Liver (tissue), 9 donors: Measurements from ENCODE around the gene OTUB1. TPM values are rescaled to one million over a fixed set of nuclear protein-coding genes. Genes with fewer than 3 reads are reported as not detected.

Source experiments
- DNase-seq: peaks from one replicate; pipeline ENCODE4 v3.0.0-alpha.2; 2017; ENCODE audit warnings: low spot score
- H3K27ac ChIP-seq, 2 donors: one replicate each; pipeline ENCODE4 v1.7.0; 2013; ENCODE audit warnings: inconsistent platforms in 2 of 2, low read length in 2 of 2, control low read depth in 1 of 2, low read depth in 1 of 2, mild to moderate bottlenecking in 1 of 2
- H3K27me3 ChIP-seq, 4 donors: one replicate each; pipeline versions ENCODE4 v1.6.1 to v1.7.0; 2013; ENCODE audit warnings: low read length in 3 of 4, inconsistent platforms in 1 of 4, mild to moderate bottlenecking in 1 of 4, moderate library complexity in 1 of 4; ENCODE audit not compliant: control insufficient read depth in 4 of 4, insufficient read depth in 4 of 4
- H3K36me3 ChIP-seq, 4 donors: one replicate each; pipeline versions ENCODE4 v1.6.1 to v1.7.0; 2013; ENCODE audit warnings: low read length in 3 of 4, mild to moderate bottlenecking in 3 of 4, low read depth in 1 of 4, moderate library complexity in 1 of 4; ENCODE audit not compliant: control insufficient read depth in 4 of 4, insufficient read depth in 3 of 4
- H3K4me1 ChIP-seq, 4 donors: one replicate each; pipeline versions ENCODE4 v1.6.1 to v1.7.0; 2013; ENCODE audit warnings: low read length in 3 of 4, mild to moderate bottlenecking in 3 of 4, moderate library complexity in 1 of 4; ENCODE audit not compliant: control insufficient read depth in 4 of 4, insufficient read depth in 4 of 4
- H3K4me3 ChIP-seq, 3 donors: one replicate each; pipeline versions ENCODE4 v1.6.1 to v1.7.0; 2013; ENCODE audit warnings: low read length in 3 of 3, control low read depth in 1 of 3, low read depth in 1 of 3, mild to moderate bottlenecking in 1 of 3
- H3K9ac ChIP-seq, 2 donors: one replicate each; pipeline ENCODE4 v1.7.0; 2013; ENCODE audit warnings: low read length in 2 of 2, mild to moderate bottlenecking in 2 of 2, moderate library complexity in 2 of 2, control low read depth in 1 of 2, low read depth in 1 of 2
- H3K9me3 ChIP-seq, 4 donors: one replicate each; pipeline versions ENCODE4 v1.6.1 to v1.7.0; 2013; ENCODE audit warnings: low read length in 3 of 4; ENCODE audit not compliant: control insufficient read depth in 4 of 4
- CTCF ChIP-seq: fragments of 150-350 bp; IDR thresholded peaks from 2 replicates; pipeline ENCODE4 v1.5.1; 2017; ENCODE audit warnings: improper control_type of control experiment, low read depth, low read length; ENCODE audit not compliant: missing input control
- EGR1 ChIP-seq, 2 donors: IDR thresholded peaks; 2 replicates each; pipeline ENCODE4 v1.6.1; 2016 to 2018; ENCODE audit warnings: antibody characterized with exemption in 2 of 2, low read depth in 2 of 2
- FOXA2 ChIP-seq: IDR thresholded peaks from 2 replicates; pipeline ENCODE4 v1.6.1; 2016; ENCODE audit warnings: antibody characterized with exemption
- HNF4A ChIP-seq, 2 donors: conservative IDR thresholded peaks; 2 replicates each; pipeline ENCODE4 v1.6.1; 2016; ENCODE audit warnings: antibody characterized with exemption in 2 of 2, mild to moderate bottlenecking in 2 of 2
- HNF4G ChIP-seq: IDR thresholded peaks from 2 replicates; pipeline ENCODE4 v1.6.1; 2016; ENCODE audit warnings: antibody characterized with exemption
- JUND ChIP-seq, 2 donors: IDR thresholded peaks; 2 replicates each; pipeline ENCODE4 v1.6.1; 2016; ENCODE audit warnings: antibody characterized with exemption in 2 of 2
- NR2F2 ChIP-seq: IDR thresholded peaks from 2 replicates; pipeline ENCODE4 v1.6.1; 2016; ENCODE audit warnings: antibody characterized with exemption
- RAD21 ChIP-seq, 2 donors: IDR thresholded peaks; 2 replicates each; pipeline ENCODE4 v1.6.1; 2016; ENCODE audit warnings: antibody characterized with exemption in 2 of 2, mild to moderate bottlenecking in 2 of 2
- REST ChIP-seq: IDR thresholded peaks from 2 replicates; pipeline ENCODE4 v1.6.1; 2016; ENCODE audit warnings: antibody characterized with exemption, mild to moderate bottlenecking
- SP1 ChIP-seq: IDR thresholded peaks from 2 replicates; pipeline ENCODE4 v1.6.1; 2018; ENCODE audit warnings: antibody characterized with exemption, mild to moderate bottlenecking
- TAF1 ChIP-seq: conservative IDR thresholded peaks from 2 replicates; pipeline ENCODE4 v1.6.1; 2016; ENCODE audit warnings: antibody characterized with exemption, mild to moderate bottlenecking
- YY1 ChIP-seq: IDR thresholded peaks from 2 replicates; pipeline ENCODE4 v1.6.1; 2016; ENCODE audit warnings: antibody characterized with exemption, mild to moderate bottlenecking
- ZBTB33 ChIP-seq: IDR thresholded peaks from 2 replicates; pipeline ENCODE4 v1.6.1; 2016; ENCODE audit warnings: antibody characterized with exemption
- WGBS: extraction: QIAGEN DNeasy Blood & Tissue Kit; methylation state at CpG from one replicate; pipeline ENCODE4 v1.1.7; 2013; 5-methylcytosine and 5-hydroxymethylcytosine counted together
- polyA plus RNA-seq, 2 donors: library from polyadenylated mRNA; stranded (reverse) in 1 of 2; unstranded in 1 of 2; fragments of 200-250 nt in 1 of 2; fragments of >200 nt in 1 of 2; fragmentation: Nextera tagmentation in 1 of 2; extraction: Ambion mirVana in 1 of 2; gene quantifications; one replicate each; pipeline versions ENCODE4 v1.2.1 to v1.2.3, GENCODE V29; 2013 to 2015
- total RNA-seq, 2 donors: library from RNA; depleted of rRNA; stranded (reverse); fragments of >200 nt; gene quantifications; one replicate each; pipeline ENCODE4 v1.2.3, GENCODE V29; 2014
- TF ChIP-seq, protein P1 (sequence below): IDR thresholded peaks from 2 replicates; pipeline ENCODE4 v1.6.1; 2016; ENCODE audit warnings: antibody characterized with exemption
- TF ChIP-seq, protein P2 (sequence below): IDR thresholded peaks from 2 replicates; pipeline ENCODE4 v1.6.1; 2016; ENCODE audit warnings: antibody characterized with exemption
- donor health status: healthy.
- donor health status: healthy.
- donor health status: healthy.
- donor health status: healthy.
- donor health status: healthy.

The OTUB1 gene
- total and polyA plus RNA-seq, 4 donors: 18.8 to 44.6 (median 28.5) TPM

- no peak overlapping the region for H3K27ac ChIP-seq
- DNase-seq: no peak
- 89% methylated on average over 10 of the region's 10 CpGs for WGBS
- no peaks in the 10 kb centered on the region for H3K9me3 ChIP-seq
- H3K4me1 ChIP-seq: peaks cover 10 to 13% (median 11%) of the 10 kb centered on the region in 4 donors
- no peak overlapping the region for H3K9ac ChIP-seq
- no peak overlapping the region for H3K4me3 ChIP-seq
- no peaks in the 10 kb centered on the region for H3K27me3 ChIP-seq
- TF ChIP-seq ZBTB33 (no peak), JUND (IDR thresholded peaks at IDR 0.05) (no peak), EGR1 (IDR thresholded peaks at IDR 0.05; ENCODE audit: low read depth in 2 of 2) (no peak), CTCF (no peak), REST (no peak), HNF4G (no peak), TAF1 (no peak), FOXA2 (no peak), SP1 (no peak), YY1 (no peak), HNF4A (conservative IDR thresholded peaks at IDR 0.05) (no peak), NR2F2 (no peak)
- TF ChIP-seq, protein P1, sequence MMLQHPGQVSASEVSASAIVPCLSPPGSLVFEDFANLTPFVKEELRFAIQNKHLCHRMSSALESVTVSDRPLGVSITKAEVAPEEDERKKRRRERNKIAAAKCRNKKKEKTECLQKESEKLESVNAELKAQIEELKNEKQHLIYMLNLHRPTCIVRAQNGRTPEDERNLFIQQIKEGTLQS: no peak
- TF ChIP-seq, protein P2, sequence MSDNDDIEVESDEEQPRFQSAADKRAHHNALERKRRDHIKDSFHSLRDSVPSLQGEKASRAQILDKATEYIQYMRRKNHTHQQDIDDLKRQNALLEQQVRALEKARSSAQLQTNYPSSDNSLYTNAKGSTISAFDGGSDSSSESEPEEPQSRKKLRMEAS: no peak
- H3K36me3 ChIP-seq: peaks cover 0 to 26% (median 9%) of the 10 kb centered on the region in 4 donors
Observed at GRCh38 chr11:63991558-63991957, 5.3 kb downstream of the OTUB1 start.

DNA sequence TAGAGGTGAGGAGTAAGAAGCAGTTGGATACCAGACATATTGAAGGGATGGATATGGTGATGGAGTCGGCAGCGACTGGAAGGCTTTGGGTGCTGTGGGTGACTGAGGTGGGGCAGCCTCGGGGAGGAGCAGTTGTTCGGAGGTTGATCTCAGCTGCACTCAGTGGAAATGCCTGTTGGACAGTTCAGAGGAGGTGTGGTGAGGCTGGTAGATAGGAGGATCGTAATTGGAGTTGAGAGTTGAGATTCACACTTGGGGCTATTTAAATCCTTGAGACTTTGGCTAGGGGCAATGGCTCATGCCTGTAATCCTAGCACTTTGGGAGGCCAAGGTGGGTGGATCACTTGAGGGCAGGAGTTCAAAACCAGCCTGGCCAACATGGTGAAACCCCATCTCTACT, 6.9 kb downstream of the OTUB1 start:
- Histone ChIP-seq H3K27ac (no peak overlapping the region), H3K4me1 (no peaks in the 10 kb centered on the region), H3K9ac (no peak overlapping the region), H3K4me3 (no peak overlapping the region), H3K9me3 (no peaks in the 10 kb centered on the region), H3K36me3 (peaks cover 0 to 41% (median 17%) of the 10 kb centered on the region in 4 donors), H3K27me3 (no peaks in the 10 kb centered on the region)
- no peak for TF ChIP-seq REST
- TF ChIP-seq RAD21 (IDR thresholded peaks at IDR 0.05): no peak
- no peak for TF ChIP-seq CTCF
- no peak for TF ChIP-seq JUND (IDR thresholded peaks at IDR 0.05)
- TF ChIP-seq YY1: no peak
- TF ChIP-seq ZBTB33: no peak
- DNase-seq: no peak
- WGBS: 97% methylated on average over 5 of the region's 5 CpGs
